ENCODE measurements around the gene MAGI2. TPM values are rescaled to one million over a fixed set of nuclear protein-coding genes. Genes with fewer than 3 reads are reported as not detected.
A peak's percentile ranks its signal among the peaks of the same experiment; 100 is the strongest.

The MAGI2 gene
- total and polyA plus RNA-seq, 2 of the 13 experiments (the other 11 are each of a cell fraction or from before 2014, with no cell fraction given), result 1.5 to 3.8 TPM

- no peak for TF ChIP-seq ZNF530 (CRISPR knock-in tag; IDR thresholded peaks at IDR 0.05; ENCODE audit: low read depth)
Observed at GRCh38 chr7:79454361-79454960, 994 bp upstream of the MAGI2 start (continued).

DNA sequence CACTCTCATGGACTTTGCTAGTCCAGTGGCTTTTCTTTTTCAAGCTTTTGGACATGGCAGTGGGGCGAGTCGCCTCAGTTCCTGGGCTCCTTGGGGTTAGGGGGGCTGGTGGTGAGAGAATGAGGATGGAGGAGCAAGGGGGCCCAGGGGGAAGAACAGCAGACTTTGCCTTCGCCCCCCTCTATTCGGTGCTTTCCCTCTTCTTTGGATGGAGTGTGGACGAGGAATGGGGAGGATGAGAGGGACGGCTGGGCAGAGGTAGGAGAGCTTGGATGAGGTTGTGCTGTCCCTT is 255 bp downstream of the MAGI2 start:
- ChIA-PET POLR2A (interaction anchor here (0.7 to 2.4 kb wide), 4 partner anchors 9 to 758 kb away, joined by 3 to 13 read pairs (median 5); no protein-coding TSS in a partner anchor), CTCF (ENCODE audit: low intra/inter-chr PET ratio, low total read pairs) (no interaction called here)
- in situ Hi-C loops (cut with HindIII; ENCODE audit: extremely low pct_ligation_motif_present, low pct_unique_long_range_greater_than_20kb), result loop anchor here (5.0 kb wide), 1 partner anchor 46 kb away; no protein-coding TSS in a partner anchor
- H3K36me3 ChIP-seq (replicated peaks in 1 of 2; ENCODE audit: control insufficient read depth in 1 of 2, insufficient read depth in 2 of 2, low read length in 2 of 2), result no peaks in the 10 kb centered on the region
- no peak for DNase-seq (ENCODE audit: low spot score)
- no peaks in the 10 kb centered on the region; a peak in 1 of 5 replicates for H3K27me3 ChIP-seq (ENCODE audit: control insufficient read depth in 1 of 2, insufficient read depth in 2 of 2, low read length in 2 of 2)
- peaks cover 61% of the 10 kb centered on the region for H3K79me2 ChIP-seq (ENCODE audit: insufficient read depth, low read length)
- intact Hi-C loops (cut with micrococcal nuclease; ENCODE audit: unreplicated experiment), result no loop called here
- peak overlapping the region; percentile 81 for H3K4me2 ChIP-seq (ENCODE audit: low read depth, low read length)
- no TSS peak for BruUV-seq (replicated peaks)
- H3K4me3 ChIP-seq (replicated peaks in 1 of 3; ENCODE audit: insufficient read depth in 1 of 3, low read depth in 2 of 3, low read length in 3 of 3), result peak overlapping the region; percentile 79 to 84 (median 82)
- no peak for ATAC-seq
- H2AFZ ChIP-seq (ENCODE audit: low read length), result no peak overlapping the region
- H3K9ac ChIP-seq (ENCODE audit: insufficient read depth, low read depth, low read length), result peak overlapping the region; percentile 95
- H3K4me1 ChIP-seq (ENCODE audit: insufficient read depth, low read length), result peaks cover 59% of the 10 kb centered on the region
- no peaks in the 10 kb centered on the region for H3K9me3 ChIP-seq (ENCODE audit: low read length)
- 0% methylated on average over 6 of the region's 6 CpGs for WGBS (ENCODE audit: low lambda C conversion rate)
- H4K20me1 ChIP-seq (ENCODE audit: insufficient read depth, low read length), result no peaks in the 10 kb centered on the region
- peak overlapping the region; percentile 95 for H3K27ac ChIP-seq (ENCODE audit: extremely low read length, insufficient read depth, low read length)
- FAIRE-seq, result no peak
- TF ChIP-seq, protein P1, sequence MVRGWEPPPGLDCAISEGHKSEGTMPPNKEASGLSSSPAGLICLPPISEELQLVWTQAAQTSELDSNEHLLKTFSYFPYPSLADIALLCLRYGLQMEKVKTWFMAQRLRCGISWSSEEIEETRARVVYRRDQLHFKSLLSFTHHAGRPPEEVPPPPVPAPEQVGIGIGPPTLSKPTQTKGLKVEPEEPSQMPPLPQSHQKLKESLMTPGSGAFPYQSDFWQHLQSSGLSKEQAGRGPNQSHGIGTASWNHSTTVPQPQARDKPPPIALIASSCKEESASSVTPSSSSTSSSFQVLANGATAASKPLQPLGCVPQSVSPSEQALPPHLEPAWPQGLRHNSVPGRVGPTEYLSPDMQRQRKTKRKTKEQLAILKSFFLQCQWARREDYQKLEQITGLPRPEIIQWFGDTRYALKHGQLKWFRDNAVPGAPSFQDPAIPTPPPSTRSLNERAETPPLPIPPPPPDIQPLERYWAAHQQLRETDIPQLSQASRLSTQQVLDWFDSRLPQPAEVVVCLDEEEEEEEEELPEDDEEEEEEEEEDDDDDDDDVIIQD (CRISPR knock-in tag; IDR thresholded peaks at IDR 0.05; ENCODE audit: low read depth), result no peak
- TF ChIP-seq TGIF2 (CRISPR knock-in tag; IDR thresholded peaks at IDR 0.05), result no peak
- TF ChIP-seq, protein P2, sequence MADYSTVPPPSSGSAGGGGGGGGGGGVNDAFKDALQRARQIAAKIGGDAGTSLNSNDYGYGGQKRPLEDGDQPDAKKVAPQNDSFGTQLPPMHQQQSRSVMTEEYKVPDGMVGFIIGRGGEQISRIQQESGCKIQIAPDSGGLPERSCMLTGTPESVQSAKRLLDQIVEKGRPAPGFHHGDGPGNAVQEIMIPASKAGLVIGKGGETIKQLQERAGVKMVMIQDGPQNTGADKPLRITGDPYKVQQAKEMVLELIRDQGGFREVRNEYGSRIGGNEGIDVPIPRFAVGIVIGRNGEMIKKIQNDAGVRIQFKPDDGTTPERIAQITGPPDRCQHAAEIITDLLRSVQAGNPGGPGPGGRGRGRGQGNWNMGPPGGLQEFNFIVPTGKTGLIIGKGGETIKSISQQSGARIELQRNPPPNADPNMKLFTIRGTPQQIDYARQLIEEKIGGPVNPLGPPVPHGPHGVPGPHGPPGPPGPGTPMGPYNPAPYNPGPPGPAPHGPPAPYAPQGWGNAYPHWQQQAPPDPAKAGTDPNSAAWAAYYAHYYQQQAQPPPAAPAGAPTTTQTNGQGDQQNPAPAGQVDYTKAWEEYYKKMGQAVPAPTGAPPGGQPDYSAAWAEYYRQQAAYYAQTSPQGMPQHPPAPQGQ (CRISPR knock-in tag; IDR thresholded peaks at IDR 0.05; ENCODE audit: borderline replicate concordance), result no peak
- 0 out of 2 replicates have a peak, but pooled peaks have one; percentile 2 for TF ChIP-seq NR2F2 (IDR thresholded peaks at IDR 0.05; ENCODE audit: borderline replicate concordance, low read depth)
- TF ChIP-seq POLR2AphosphoS5 (IDR thresholded peaks at IDR 0.05; ENCODE audit: low read depth, low read length), result 0 out of 2 replicates have a peak, but pooled peaks have one; percentile 7
- TF ChIP-seq ZNF484 (CRISPR knock-in tag; IDR thresholded peaks at IDR 0.05; ENCODE audit: borderline replicate concordance, low read depth), result no peak
- TF ChIP-seq, protein P3, sequence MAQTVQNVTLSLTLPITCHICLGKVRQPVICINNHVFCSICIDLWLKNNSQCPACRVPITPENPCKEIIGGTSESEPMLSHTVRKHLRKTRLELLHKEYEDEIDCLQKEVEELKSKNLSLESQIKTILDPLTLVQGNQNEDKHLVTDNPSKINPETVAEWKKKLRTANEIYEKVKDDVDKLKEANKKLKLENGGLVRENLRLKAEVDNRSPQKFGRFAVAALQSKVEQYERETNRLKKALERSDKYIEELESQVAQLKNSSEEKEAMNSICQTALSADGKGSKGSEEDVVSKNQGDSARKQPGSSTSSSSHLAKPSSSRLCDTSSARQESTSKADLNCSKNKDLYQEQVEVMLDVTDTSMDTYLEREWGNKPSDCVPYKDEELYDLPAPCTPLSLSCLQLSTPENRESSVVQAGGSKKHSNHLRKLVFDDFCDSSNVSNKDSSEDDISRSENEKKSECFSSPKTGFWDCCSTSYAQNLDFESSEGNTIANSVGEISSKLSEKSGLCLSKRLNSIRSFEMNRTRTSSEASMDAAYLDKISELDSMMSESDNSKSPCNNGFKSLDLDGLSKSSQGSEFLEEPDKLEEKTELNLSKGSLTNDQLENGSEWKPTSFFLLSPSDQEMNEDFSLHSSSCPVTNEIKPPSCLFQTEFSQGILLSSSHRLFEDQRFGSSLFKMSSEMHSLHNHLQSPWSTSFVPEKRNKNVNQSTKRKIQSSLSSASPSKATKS (CRISPR knock-in tag; IDR thresholded peaks at IDR 0.05), result no peak
- TF ChIP-seq, protein P4, sequence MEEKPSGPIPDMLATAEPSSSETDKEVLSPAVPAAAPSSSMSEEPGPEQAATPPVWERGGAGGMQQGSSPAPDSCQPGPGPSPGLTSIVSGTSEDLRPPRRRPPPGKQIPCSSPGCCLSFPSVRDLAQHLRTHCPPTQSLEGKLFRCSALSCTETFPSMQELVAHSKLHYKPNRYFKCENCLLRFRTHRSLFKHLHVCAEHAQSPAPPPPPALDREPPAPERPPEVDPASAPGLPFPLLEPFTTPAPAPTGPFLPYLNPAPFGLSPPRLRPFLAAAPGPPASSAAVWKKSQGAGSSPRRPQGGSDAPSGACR (CRISPR knock-in tag; IDR thresholded peaks at IDR 0.05), result peak; percentile 67; the same call in 1 of the 2 replicates
- TF ChIP-seq SP1 (IDR thresholded peaks at IDR 0.05), result no peak
- no peak for TF ChIP-seq SP1 (CRISPR knock-in tag; IDR thresholded peaks at IDR 0.05)
- TF ChIP-seq NCOA1 (CRISPR knock-in tag; IDR thresholded peaks at IDR 0.05), result 0 out of 2 replicates have a peak, but pooled peaks have one; percentile 51
- no peak for TF ChIP-seq EP300 (IDR thresholded peaks at IDR 0.05; ENCODE audit: low read depth in 2 of 2, low read length in 2 of 2)
- TF ChIP-seq EP300 (CRISPR knock-in tag; IDR thresholded peaks at IDR 0.05; ENCODE audit: borderline replicate concordance), result no peak
- no peak for TF ChIP-seq SNAI1 (CRISPR knock-in tag; IDR thresholded peaks at IDR 0.05; ENCODE audit: borderline replicate concordance)
- no peak for TF ChIP-seq ASH2L (IDR thresholded peaks at IDR 0.05; ENCODE audit: insufficient read length, low read depth, low read length)
- TF ChIP-seq ZNF746 (CRISPR knock-in tag; IDR thresholded peaks at IDR 0.05), result no peak
